Panc1 (cell line): Measurements from ENCODE around the gene METTL24. TPM values are rescaled to one million over a fixed set of nuclear protein-coding genes. Genes with fewer than 3 reads are reported as not detected.

Experiments used
- ATAC-seq: fragments of 200-7000 bp; cut with Tn5 transposase; 2 replicates; pipeline ENCODE4 v1.9.1; 2020; ENCODE audit warnings: mild to moderate bottlenecking, moderate library complexity
- BruUV-seq: library from RNA; stranded (reverse); fragments of 400-500 nt; replicated peaks from 2 replicates; lab custom pipeline; 2021; lab: Mats Ljungman, UMichigan
- CTCF ChIA-PET: fragments of 300-600 bp; sonication (Branson Sonifier 250); formaldehyde crosslinking; loops from one replicate; lab custom pipeline; 2022; ENCODE audit warnings: antibody characterized with exemption; lab: Charles Lee
- POLR2A ChIA-PET: fragments of 300-600 bp; sonication (Branson Sonifier 250); formaldehyde crosslinking; loops from one replicate; lab custom pipeline; 2022; ENCODE audit warnings: antibody characterized with exemption; lab: Charles Lee
- DNase-seq: peaks from one replicate; pipeline ENCODE4 v3.0.0-alpha.2; 2010; ENCODE audit warnings: low read depth, low spot score
- H3K27ac ChIP-seq: 2 replicates; pipeline ENCODE4 v1.5.1; 2011; ENCODE audit warnings: mild to moderate bottlenecking, low read length, inconsistent platforms
- H3K27me3 ChIP-seq: fragments of 200-500 bp; sonication (Bioruptor generic); 2 replicates; pipeline ENCODE4 v1.6.0; 2014; ENCODE audit warnings: low read length, inconsistent platforms; ENCODE audit not compliant: control insufficient read depth, insufficient read depth
- H3K36me3 ChIP-seq: fragments of 200-500 bp; sonication (Bioruptor generic); 2 replicates; pipeline ENCODE4 v1.5.1; 2014; ENCODE audit warnings: inconsistent platforms, mild to moderate bottlenecking, low read length, moderate library complexity; ENCODE audit not compliant: control insufficient read depth, insufficient read depth
- H3K4me1 ChIP-seq: 2 replicates; pipeline ENCODE4 v1.5.1; 2011; ENCODE audit warnings: inconsistent platforms, mild to moderate bottlenecking, low read length, moderate library complexity; ENCODE audit not compliant: control insufficient read depth, insufficient read depth
- H3K4me3 ChIP-seq, 2 experiments: 2 replicates each; pipeline ENCODE4 v1.5.1; 2011 to 2012; ENCODE audit warnings: low read depth in 2 of 2, low read length in 2 of 2, mild to moderate bottlenecking in 2 of 2, inconsistent platforms in 1 of 2, moderate library complexity in 1 of 2
- H3K9me3 ChIP-seq: fragments of 200-500 bp; sonication (Bioruptor generic); 2 replicates; pipeline ENCODE4 v1.5.1; 2014; ENCODE audit warnings: low read depth, mild to moderate bottlenecking, inconsistent platforms, low read length, moderate library complexity; ENCODE audit not compliant: control insufficient read depth, insufficient read depth
- POLR2AphosphoS5 ChIP-seq: IDR thresholded peaks from 2 replicates; pipeline ENCODE4 v1.6.1; 2012; ENCODE audit warnings: mild to moderate bottlenecking, low read depth, low read length, moderate library complexity
- SIN3A ChIP-seq: IDR thresholded peaks from 2 replicates; pipeline ENCODE4 v1.6.1; 2012; ENCODE audit warnings: low read depth, mild to moderate bottlenecking, low read length, moderate library complexity, borderline replicate concordance; ENCODE audit not compliant: insufficient read depth
- TCF7L2 ChIP-seq: IDR thresholded peaks from 2 replicates; pipeline ENCODE4 v1.6.1; 2011; ENCODE audit warnings: mild to moderate bottlenecking, low read depth, low read length, inconsistent platforms
- in situ Hi-C: cut with HindIII; loops from 2 replicates; pipeline ENCODE4 v1.10.0; 2016; ENCODE audit warnings: low sequenced_read_pairs, low pct_unique_long_range_greater_than_20kb
- intact Hi-C: fragments of 100-400 bp; cut with micrococcal nuclease; formaldehyde crosslinking; loops from one replicate; pipeline ENCODE4 v1.10.0; 2022; ENCODE audit not compliant: unreplicated experiment
- total RNA-seq: library from RNA; stranded (reverse); gene quantifications from one replicate; pipeline ENCODE4 v1.2.1, GENCODE V29; 2021; ENCODE audit not compliant: unreplicated experiment
- TF ChIP-seq, protein P1 (sequence below): fragments of 450-650 bp; IDR thresholded peaks from 2 replicates; pipeline ENCODE4 v1.5.1; 2017; ENCODE audit warnings: mild to moderate bottlenecking
- TF ChIP-seq, protein P2 (sequence below), 2 experiments: IDR thresholded peaks; 2 replicates each; pipeline ENCODE4 v1.6.1; 2011 to 2012; ENCODE audit warnings: low read depth in 2 of 2, control low read depth in 1 of 2, low read length in 1 of 2, mild to moderate bottlenecking in 1 of 2, moderate library complexity in 1 of 2; ENCODE audit not compliant: insufficient read depth in 1 of 2

The METTL24 gene
- total RNA-seq, 1 experiment from 2014 or later: not detected

DNA sequence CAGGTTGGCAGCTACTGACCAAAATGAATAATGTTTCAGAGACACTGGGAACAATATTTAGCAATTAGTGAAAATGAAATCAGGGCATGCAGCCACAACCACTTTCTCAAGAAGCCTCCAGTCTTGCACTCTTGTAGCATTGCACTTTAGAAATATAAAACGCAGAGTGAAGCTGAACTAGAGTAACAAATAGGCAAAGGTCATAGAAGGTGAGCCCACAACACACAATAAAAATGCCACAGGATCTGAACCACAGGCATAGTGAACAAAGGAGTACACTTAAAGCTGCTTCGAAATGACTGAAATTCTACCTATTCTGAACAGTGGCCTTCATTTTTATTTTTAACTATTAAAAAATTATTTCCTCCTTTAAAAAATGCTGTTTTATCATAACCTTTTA is 32.3 kb upstream of the METTL24 start:
- no TSS peak for BruUV-seq
- POLR2A ChIA-PET: interaction anchor here (0.7 kb wide), 1 partner anchor 261 kb away, joined by 4 read pairs; no protein-coding TSS in a partner anchor
- ATAC-seq (no peak), DNase-seq (no peak)
- H3K27me3 ChIP-seq: no peaks in the 10 kb centered on the region; the same call in 1 of the 2 replicates
- no peak overlapping the region for H3K4me3 ChIP-seq
- intact Hi-C loops (loop anchor here (2.0 to 5.0 kb wide), 3 partner anchors 212 to 686 kb away; partner anchors contain the start of gene WASF1), in situ Hi-C loops (no loop called here)
- TF ChIP-seq TCF7L2 (no peak), POLR2AphosphoS5 (no peak), SIN3A (no peak)
- TF ChIP-seq, protein P1, sequence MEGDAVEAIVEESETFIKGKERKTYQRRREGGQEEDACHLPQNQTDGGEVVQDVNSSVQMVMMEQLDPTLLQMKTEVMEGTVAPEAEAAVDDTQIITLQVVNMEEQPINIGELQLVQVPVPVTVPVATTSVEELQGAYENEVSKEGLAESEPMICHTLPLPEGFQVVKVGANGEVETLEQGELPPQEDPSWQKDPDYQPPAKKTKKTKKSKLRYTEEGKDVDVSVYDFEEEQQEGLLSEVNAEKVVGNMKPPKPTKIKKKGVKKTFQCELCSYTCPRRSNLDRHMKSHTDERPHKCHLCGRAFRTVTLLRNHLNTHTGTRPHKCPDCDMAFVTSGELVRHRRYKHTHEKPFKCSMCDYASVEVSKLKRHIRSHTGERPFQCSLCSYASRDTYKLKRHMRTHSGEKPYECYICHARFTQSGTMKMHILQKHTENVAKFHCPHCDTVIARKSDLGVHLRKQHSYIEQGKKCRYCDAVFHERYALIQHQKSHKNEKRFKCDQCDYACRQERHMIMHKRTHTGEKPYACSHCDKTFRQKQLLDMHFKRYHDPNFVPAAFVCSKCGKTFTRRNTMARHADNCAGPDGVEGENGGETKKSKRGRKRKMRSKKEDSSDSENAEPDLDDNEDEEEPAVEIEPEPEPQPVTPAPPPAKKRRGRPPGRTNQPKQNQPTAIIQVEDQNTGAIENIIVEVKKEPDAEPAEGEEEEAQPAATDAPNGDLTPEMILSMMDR: no peak
- TF ChIP-seq, protein P2, sequence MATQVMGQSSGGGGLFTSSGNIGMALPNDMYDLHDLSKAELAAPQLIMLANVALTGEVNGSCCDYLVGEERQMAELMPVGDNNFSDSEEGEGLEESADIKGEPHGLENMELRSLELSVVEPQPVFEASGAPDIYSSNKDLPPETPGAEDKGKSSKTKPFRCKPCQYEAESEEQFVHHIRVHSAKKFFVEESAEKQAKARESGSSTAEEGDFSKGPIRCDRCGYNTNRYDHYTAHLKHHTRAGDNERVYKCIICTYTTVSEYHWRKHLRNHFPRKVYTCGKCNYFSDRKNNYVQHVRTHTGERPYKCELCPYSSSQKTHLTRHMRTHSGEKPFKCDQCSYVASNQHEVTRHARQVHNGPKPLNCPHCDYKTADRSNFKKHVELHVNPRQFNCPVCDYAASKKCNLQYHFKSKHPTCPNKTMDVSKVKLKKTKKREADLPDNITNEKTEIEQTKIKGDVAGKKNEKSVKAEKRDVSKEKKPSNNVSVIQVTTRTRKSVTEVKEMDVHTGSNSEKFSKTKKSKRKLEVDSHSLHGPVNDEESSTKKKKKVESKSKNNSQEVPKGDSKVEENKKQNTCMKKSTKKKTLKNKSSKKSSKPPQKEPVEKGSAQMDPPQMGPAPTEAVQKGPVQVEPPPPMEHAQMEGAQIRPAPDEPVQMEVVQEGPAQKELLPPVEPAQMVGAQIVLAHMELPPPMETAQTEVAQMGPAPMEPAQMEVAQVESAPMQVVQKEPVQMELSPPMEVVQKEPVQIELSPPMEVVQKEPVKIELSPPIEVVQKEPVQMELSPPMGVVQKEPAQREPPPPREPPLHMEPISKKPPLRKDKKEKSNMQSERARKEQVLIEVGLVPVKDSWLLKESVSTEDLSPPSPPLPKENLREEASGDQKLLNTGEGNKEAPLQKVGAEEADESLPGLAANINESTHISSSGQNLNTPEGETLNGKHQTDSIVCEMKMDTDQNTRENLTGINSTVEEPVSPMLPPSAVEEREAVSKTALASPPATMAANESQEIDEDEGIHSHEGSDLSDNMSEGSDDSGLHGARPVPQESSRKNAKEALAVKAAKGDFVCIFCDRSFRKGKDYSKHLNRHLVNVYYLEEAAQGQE (IDR thresholded peaks at IDR 0.05; ENCODE audit: insufficient read depth in 1 of 2, low read depth in 2 of 2, low read length in 1 of 2): no peak
- H3K36me3 ChIP-seq: no peaks in the 10 kb centered on the region
- no peaks in the 10 kb centered on the region for H3K9me3 ChIP-seq
- CTCF ChIA-PET: interaction anchor here (0.6 to 3.1 kb wide), 2 partner anchors 351 to 930 kb away, joined by 7 to 35 read pairs; no protein-coding TSS in a partner anchor
- no peaks in the 10 kb centered on the region for H3K4me1 ChIP-seq
- no peak overlapping the region for H3K27ac ChIP-seq

DNA sequence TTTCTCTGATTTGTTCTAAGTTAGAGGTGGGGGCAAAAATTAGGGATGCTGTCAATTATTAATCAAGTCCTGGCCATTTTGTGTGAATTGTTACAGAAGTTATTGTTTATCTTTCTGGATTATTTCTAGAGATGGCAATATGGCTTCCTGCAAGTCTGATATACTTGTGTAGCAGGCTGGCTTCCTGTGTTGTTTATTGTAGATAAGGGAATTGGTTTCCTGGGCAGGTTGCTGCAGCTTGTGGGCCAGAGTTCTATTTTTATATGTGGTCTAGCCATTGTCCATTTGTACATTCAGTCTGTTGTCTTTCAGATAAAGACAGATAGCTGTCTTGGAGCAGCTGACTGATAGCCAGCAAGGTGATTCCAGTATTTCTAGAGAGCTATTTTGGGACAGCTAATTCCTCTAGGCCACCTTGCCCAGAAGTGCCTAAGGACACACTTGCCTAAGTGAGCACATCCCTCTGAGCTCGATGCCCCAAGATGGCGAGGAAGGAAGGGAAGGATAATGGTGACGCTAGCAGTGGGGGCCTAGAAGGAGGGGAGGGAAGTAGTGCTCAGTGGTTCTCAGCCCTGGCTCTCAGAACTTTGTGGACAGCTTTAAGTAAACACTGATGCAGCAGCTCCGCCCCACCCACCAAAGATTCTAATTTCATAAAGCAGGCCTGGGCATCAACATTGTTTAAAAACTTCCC is 31.7 kb upstream of the METTL24 start:
- Histone ChIP-seq H3K4me1 (no peaks in the 10 kb centered on the region), H3K36me3 (no peaks in the 10 kb centered on the region), H3K4me3 (no peak overlapping the region), H3K27me3 (no peaks in the 10 kb centered on the region; the same call in 1 of the 2 replicates), H3K27ac (no peak overlapping the region), H3K9me3 (no peaks in the 10 kb centered on the region)
- ATAC-seq (no peak), DNase-seq (no peak)
- POLR2A ChIA-PET: no interaction called here
- TF ChIP-seq, protein P2 (IDR thresholded peaks at IDR 0.05; ENCODE audit: insufficient read depth in 1 of 2, low read depth in 2 of 2, low read length in 1 of 2): no peak
- no peak for TF ChIP-seq POLR2AphosphoS5
- in situ Hi-C loops: no loop called here
- CTCF ChIA-PET: interaction anchor here (0.6 to 3.1 kb wide), 2 partner anchors 350 to 929 kb away, joined by 7 to 35 read pairs; no protein-coding TSS in a partner anchor
- no TSS peak for BruUV-seq
- intact Hi-C loops: loop anchor here (2.0 to 5.0 kb wide), 4 partner anchors 211 to 863 kb away; partner anchors contain the start of gene WASF1
